HepG2 (cell line): ENCODE results near the gene CASZ1.

Experiments used
- TARDBP ChIP-seq: sonication (generic); formaldehyde crosslinking; IDR thresholded peaks from 2 replicates; pipeline ENCODE4 v1.8.0; 2022; ENCODE audit warnings: mild to moderate bottlenecking, missing genetic modification reagents
- ZNF33B ChIP-seq: sonication (generic); formaldehyde crosslinking; IDR thresholded peaks from 2 replicates; pipeline ENCODE4 v1.5.1; 2020; ENCODE audit warnings: mild to moderate bottlenecking, missing genetic modification reagents
- ZNF407 ChIP-seq: sonication (generic); formaldehyde crosslinking; IDR thresholded peaks from one replicate; pipeline ENCODE4 v1.5.1; 2020; ENCODE audit warnings: mild to moderate bottlenecking, missing genetic modification reagents; ENCODE audit errors: not compliant biosample characterization
- TF ChIP-seq, protein P1 (sequence below): sonication (generic); formaldehyde crosslinking; IDR thresholded peaks from 2 replicates; pipeline ENCODE4 v1.5.0; 2020; ENCODE audit warnings: mild to moderate bottlenecking, missing genetic modification reagents, moderate library complexity
- TF ChIP-seq, protein P2 (sequence below): sonication (generic); formaldehyde crosslinking; IDR thresholded peaks from 2 replicates; pipeline ENCODE4 v1.4.0; 2020; ENCODE audit warnings: mild to moderate bottlenecking, missing genetic modification reagents

DNA sequence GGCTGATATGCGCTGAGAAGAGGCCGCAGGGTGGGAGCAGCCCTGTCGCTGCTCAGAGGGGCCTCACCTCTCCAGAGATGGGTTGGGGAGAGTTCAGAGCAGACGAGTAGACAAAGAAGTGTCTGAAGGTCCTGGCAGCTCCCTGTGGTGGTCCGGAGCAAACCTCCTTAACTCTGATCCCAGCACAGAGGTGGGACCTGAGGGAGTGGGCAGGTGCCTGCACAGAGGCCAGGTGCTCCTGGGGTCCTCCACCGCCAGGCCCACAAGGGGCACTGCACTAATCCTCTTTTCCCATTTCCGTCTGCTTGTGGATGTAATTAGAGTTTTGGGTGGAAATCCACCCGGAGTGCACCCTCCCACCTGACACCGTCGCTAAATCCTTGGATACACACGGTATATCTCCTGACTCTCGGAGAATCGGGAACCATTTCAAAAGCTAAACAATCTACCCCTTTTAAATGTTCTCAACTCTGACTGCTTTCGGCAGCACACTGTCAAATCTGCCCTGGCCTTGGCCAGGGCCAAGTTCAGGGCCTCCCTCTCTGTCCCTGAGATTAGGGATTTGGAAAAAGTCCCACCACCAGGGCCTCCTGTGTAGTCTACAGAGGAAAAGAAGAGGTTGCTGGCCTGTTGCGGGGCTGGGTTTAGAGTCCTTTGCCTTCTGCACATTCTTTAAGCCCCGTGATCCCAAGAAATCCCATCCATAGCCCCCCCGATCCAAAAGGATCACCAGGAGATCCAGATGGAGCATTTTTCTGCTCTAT is 22.4 kb downstream of the CASZ1 start:
- TF ChIP-seq TARDBP (no peak), ZNF33B (CRISPR knock-in tag) (no peak), ZNF407 (CRISPR knock-in tag) (no peak)
- TF ChIP-seq, protein P1, sequence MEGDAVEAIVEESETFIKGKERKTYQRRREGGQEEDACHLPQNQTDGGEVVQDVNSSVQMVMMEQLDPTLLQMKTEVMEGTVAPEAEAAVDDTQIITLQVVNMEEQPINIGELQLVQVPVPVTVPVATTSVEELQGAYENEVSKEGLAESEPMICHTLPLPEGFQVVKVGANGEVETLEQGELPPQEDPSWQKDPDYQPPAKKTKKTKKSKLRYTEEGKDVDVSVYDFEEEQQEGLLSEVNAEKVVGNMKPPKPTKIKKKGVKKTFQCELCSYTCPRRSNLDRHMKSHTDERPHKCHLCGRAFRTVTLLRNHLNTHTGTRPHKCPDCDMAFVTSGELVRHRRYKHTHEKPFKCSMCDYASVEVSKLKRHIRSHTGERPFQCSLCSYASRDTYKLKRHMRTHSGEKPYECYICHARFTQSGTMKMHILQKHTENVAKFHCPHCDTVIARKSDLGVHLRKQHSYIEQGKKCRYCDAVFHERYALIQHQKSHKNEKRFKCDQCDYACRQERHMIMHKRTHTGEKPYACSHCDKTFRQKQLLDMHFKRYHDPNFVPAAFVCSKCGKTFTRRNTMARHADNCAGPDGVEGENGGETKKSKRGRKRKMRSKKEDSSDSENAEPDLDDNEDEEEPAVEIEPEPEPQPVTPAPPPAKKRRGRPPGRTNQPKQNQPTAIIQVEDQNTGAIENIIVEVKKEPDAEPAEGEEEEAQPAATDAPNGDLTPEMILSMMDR (CRISPR knock-in tag), result no peak
- TF ChIP-seq, protein P2, sequence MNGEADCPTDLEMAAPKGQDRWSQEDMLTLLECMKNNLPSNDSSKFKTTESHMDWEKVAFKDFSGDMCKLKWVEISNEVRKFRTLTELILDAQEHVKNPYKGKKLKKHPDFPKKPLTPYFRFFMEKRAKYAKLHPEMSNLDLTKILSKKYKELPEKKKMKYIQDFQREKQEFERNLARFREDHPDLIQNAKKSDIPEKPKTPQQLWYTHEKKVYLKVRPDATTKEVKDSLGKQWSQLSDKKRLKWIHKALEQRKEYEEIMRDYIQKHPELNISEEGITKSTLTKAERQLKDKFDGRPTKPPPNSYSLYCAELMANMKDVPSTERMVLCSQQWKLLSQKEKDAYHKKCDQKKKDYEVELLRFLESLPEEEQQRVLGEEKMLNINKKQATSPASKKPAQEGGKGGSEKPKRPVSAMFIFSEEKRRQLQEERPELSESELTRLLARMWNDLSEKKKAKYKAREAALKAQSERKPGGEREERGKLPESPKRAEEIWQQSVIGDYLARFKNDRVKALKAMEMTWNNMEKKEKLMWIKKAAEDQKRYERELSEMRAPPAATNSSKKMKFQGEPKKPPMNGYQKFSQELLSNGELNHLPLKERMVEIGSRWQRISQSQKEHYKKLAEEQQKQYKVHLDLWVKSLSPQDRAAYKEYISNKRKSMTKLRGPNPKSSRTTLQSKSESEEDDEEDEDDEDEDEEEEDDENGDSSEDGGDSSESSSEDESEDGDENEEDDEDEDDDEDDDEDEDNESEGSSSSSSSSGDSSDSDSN, result no peak
